Suprapubic skin (tissue), 3 donors: ENCODE results near the gene TFIP11.

Source experiments
- POLR2A ChIP-seq, 2 donors: fragments of 450-650 bp; IDR thresholded peaks; one replicate each; pipeline ENCODE4 v1.6.1; 2017; ENCODE audit warnings: antibody characterized with exemption in 2 of 2, mild to moderate bottlenecking in 2 of 2, moderate library complexity in 2 of 2
- TF ChIP-seq, protein P1 (sequence below), 2 donors: fragments of 200-600 bp in 1 of 2; fragments of 450-650 bp in 1 of 2; sonication (generic) in 1 of 2; IDR thresholded peaks; one replicate each; pipeline ENCODE4 v1.5.1; 2016 to 2019; ENCODE audit warnings: antibody characterized with exemption in 2 of 2, mild to moderate bottlenecking in 1 of 2, moderate library complexity in 1 of 2

DNA sequence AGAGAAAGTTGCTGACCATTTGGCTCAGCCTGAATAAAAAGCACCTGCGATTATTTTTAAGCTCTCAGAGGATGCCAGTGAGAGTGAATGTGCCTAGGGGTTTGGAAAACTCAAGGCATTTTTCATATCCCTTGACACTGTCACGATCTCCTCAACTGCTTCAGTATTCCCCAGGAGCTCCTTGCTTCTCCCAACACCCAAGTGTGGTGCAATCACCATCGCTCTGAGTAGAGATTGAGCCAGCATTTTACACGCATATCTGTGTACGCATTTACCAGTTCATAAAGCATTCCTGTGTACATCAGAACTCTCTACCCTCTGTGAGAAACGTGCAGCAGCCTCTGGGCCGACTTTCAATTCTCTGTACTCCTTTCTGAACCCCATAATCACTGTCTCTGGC lies 27.3 kb downstream of the TFIP11 start:
- TF ChIP-seq POLR2A (IDR thresholded peaks at IDR 0.05) = no peak
- TF ChIP-seq, protein P1, sequence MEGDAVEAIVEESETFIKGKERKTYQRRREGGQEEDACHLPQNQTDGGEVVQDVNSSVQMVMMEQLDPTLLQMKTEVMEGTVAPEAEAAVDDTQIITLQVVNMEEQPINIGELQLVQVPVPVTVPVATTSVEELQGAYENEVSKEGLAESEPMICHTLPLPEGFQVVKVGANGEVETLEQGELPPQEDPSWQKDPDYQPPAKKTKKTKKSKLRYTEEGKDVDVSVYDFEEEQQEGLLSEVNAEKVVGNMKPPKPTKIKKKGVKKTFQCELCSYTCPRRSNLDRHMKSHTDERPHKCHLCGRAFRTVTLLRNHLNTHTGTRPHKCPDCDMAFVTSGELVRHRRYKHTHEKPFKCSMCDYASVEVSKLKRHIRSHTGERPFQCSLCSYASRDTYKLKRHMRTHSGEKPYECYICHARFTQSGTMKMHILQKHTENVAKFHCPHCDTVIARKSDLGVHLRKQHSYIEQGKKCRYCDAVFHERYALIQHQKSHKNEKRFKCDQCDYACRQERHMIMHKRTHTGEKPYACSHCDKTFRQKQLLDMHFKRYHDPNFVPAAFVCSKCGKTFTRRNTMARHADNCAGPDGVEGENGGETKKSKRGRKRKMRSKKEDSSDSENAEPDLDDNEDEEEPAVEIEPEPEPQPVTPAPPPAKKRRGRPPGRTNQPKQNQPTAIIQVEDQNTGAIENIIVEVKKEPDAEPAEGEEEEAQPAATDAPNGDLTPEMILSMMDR (IDR thresholded peaks at IDR 0.05) = no peak
